MM.1S (cell line): Measurements from ENCODE around the gene NAA15.

Experiments
- DNase-seq: peaks from one replicate; pipeline ENCODE4 v3.0.0-alpha.2; 2015
- H2AFZ ChIP-seq: fragments of 300-600 bp; sonication (generic); 2 replicates; pipeline ENCODE4 v1.6.0; 2016; ENCODE audit warnings: antibody characterized with exemption, low read length
- H3F3A ChIP-seq: fragments of 300-600 bp; sonication (generic); 2 replicates; pipeline ENCODE4 v1.6.1; 2016; ENCODE audit warnings: mild to moderate bottlenecking, antibody characterized with exemption, low read length, moderate library complexity, mixed read lengths; ENCODE audit not compliant: insufficient read depth
- H3K27ac ChIP-seq: fragments of 300-600 bp; sonication (generic); 2 replicates; pipeline ENCODE4 v1.5.1; 2016; ENCODE audit warnings: mild to moderate bottlenecking, low read length
- H3K27me3 ChIP-seq: fragments of 300-600 bp; sonication (generic); replicated peaks from 2 replicates; pipeline ENCODE4 v1.6.0; 2016; ENCODE audit warnings: low read length; ENCODE audit not compliant: insufficient read depth
- H3K36me3 ChIP-seq: fragments of 300-600 bp; sonication (generic); replicated peaks from 2 replicates; pipeline ENCODE4 v1.6.1; 2016; ENCODE audit warnings: mild to moderate bottlenecking, low read length, mixed read lengths; ENCODE audit not compliant: insufficient read depth
- H3K4me1 ChIP-seq: fragments of 300-600 bp; sonication (generic); 2 replicates; pipeline ENCODE4 v1.6.1; 2016; ENCODE audit warnings: low read length, mixed read lengths
- H3K4me2 ChIP-seq: fragments of 300-600 bp; sonication (generic); 2 replicates; pipeline ENCODE4 v1.6.0; 2016; ENCODE audit warnings: low read depth, low read length
- H3K4me3 ChIP-seq: fragments of 300-600 bp; sonication (generic); 2 replicates; pipeline ENCODE4 v1.5.1; 2016; ENCODE audit warnings: low read length, mixed read lengths
- H3K79me2 ChIP-seq: fragments of 300-600 bp; sonication (generic); 2 replicates; pipeline ENCODE4 v1.6.1; 2016; ENCODE audit warnings: mixed run types, low read length, mixed read lengths
- H3K9ac ChIP-seq: fragments of 300-600 bp; sonication (generic); 2 replicates; pipeline ENCODE4 v1.6.1; 2016; ENCODE audit warnings: low read length, mixed read lengths
- H3K9me2 ChIP-seq: fragments of 300-600 bp; sonication (generic); replicated peaks from 2 replicates; pipeline ENCODE4 v1.6.1; 2016; ENCODE audit warnings: mild to moderate bottlenecking, low read length, mixed read lengths; ENCODE audit not compliant: insufficient read depth
- H3K9me3 ChIP-seq: fragments of 300-600 bp; sonication (generic); replicated peaks from 2 replicates; pipeline ENCODE4 v1.6.1; 2016; ENCODE audit warnings: mild to moderate bottlenecking, low read length, mixed read lengths; ENCODE audit not compliant: insufficient read depth
- H4K20me1 ChIP-seq: fragments of 300-600 bp; sonication (generic); 2 replicates; pipeline ENCODE4 v1.6.1; 2016; ENCODE audit warnings: mild to moderate bottlenecking, low read length, moderate library complexity, mixed read lengths; ENCODE audit not compliant: insufficient read depth
- EZH2 ChIP-seq: fragments of 300-600 bp; sonication (generic); optimal IDR thresholded peaks from 2 replicates; pipeline ENCODE3; 2017; ENCODE audit warnings: low read depth, mild to moderate bottlenecking, antibody characterized with exemption, low read length, mixed read lengths
- EZH2phosphoT487 ChIP-seq: fragments of 300-600 bp; sonication (generic); IDR thresholded peaks from 2 replicates; pipeline ENCODE4 v1.6.1; 2018; ENCODE audit warnings: antibody characterized with exemption, low read length
- TF ChIP-seq, protein P1 (sequence below): fragments of 300-600 bp; sonication (generic); IDR thresholded peaks from 2 replicates; pipeline ENCODE4 v1.5.1; 2016; ENCODE audit warnings: antibody characterized with exemption, low read length, mixed read lengths

NAA15 gene

DNA sequence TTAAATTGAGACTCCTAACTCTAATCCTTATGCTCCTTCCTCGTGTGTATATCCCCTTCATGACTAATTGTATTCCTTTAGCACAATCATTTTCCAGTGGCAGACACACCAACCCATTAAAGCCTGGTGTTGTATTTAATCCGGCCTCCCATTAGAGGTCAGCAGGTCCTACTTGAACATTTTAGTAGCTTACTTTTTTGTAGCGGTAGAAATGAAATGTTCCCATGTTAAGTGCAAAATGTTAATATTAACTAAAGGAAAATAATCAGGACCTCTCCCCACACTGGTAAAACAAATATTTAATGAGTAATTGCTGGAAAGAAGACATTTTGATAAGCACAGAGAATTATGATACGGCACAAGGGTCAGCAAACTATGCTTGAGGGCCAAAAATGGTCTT lies 156.0 kb downstream of the NAA15 start:
- Histone ChIP-seq H3K27ac (no peak overlapping the region), H3F3A (peaks cover 23% of the 10 kb centered on the region), H3K27me3 (no peaks in the 10 kb centered on the region), H3K36me3 (no peaks in the 10 kb centered on the region), H3K9ac (no peak overlapping the region), H3K9me3 (no peaks in the 10 kb centered on the region), H3K4me1 (peaks cover 12% of the 10 kb centered on the region), H2AFZ (no peak overlapping the region), H3K4me3 (no peak overlapping the region), H3K79me2 (peaks cover 82% of the 10 kb centered on the region), H4K20me1 (no peaks in the 10 kb centered on the region), H3K9me2 (no peaks in the 10 kb centered on the region), H3K4me2 (no peak overlapping the region)
- TF ChIP-seq, protein P1, sequence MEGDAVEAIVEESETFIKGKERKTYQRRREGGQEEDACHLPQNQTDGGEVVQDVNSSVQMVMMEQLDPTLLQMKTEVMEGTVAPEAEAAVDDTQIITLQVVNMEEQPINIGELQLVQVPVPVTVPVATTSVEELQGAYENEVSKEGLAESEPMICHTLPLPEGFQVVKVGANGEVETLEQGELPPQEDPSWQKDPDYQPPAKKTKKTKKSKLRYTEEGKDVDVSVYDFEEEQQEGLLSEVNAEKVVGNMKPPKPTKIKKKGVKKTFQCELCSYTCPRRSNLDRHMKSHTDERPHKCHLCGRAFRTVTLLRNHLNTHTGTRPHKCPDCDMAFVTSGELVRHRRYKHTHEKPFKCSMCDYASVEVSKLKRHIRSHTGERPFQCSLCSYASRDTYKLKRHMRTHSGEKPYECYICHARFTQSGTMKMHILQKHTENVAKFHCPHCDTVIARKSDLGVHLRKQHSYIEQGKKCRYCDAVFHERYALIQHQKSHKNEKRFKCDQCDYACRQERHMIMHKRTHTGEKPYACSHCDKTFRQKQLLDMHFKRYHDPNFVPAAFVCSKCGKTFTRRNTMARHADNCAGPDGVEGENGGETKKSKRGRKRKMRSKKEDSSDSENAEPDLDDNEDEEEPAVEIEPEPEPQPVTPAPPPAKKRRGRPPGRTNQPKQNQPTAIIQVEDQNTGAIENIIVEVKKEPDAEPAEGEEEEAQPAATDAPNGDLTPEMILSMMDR: no peak
- DNase-seq: no peak

DNA sequence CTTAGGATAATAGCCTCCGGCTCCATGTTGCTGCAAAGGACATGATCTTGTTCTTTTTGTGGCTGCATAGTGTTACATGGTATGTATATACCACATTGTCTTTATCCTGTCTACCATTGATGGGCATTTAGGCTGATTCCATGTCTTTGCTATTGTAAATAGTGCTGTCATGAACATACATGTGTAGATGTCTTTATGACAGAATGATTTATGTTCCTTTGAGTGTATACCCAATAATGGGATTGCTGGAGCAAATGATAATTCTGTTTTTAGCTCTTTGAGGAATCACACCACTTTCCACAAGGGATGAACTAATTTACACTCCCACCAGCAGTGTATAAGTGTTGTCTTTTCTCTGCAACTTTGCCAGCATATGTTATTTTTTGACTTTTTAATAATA lies 157.2 kb downstream of the NAA15 start:
- no peaks in the 10 kb centered on the region for H3K36me3 ChIP-seq
- no peak overlapping the region for H3K4me3 ChIP-seq
- no peaks in the 10 kb centered on the region; the same call in 1 of the 2 replicates for H4K20me1 ChIP-seq
- peaks cover 92% of the 10 kb centered on the region for H3K79me2 ChIP-seq
- H3K9me2 ChIP-seq: no peaks in the 10 kb centered on the region
- H3K4me1 ChIP-seq: peaks cover 12% of the 10 kb centered on the region; the same call in 1 of the 2 replicates
- no peak for DNase-seq
- no peak overlapping the region for H3K9ac ChIP-seq
- peaks cover 10% of the 10 kb centered on the region for H3F3A ChIP-seq
- H3K27me3 ChIP-seq: no peaks in the 10 kb centered on the region
- no peak overlapping the region for H3K27ac ChIP-seq
- TF ChIP-seq, protein P1: no peak
- no peak for TF ChIP-seq EZH2phosphoT487
- no peak for TF ChIP-seq EZH2
- H2AFZ ChIP-seq: no peak overlapping the region
- H3K4me2 ChIP-seq: no peak overlapping the region
- no peaks in the 10 kb centered on the region for H3K9me3 ChIP-seq

DNA sequence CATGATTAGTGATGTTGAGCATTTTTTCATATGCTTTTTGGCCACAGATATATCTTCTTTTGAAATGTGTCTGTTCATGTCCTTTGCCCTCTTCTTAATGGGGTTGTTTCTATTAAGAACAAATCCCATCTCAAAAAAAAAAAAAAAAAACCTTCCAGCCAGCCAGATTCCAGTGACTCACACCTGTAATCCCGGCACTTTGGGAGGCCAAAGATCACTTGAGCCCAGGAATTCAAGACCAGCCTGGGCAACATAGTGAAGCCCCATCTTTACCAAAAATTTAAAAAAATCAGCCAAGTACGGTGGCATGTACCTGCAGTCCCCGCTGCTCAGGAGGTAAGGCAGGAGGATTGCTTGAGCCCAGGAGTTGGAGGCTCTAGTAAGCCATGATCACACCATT lies 157.7 kb downstream of the NAA15 start:
- H3K9ac ChIP-seq: no peak overlapping the region
- TF ChIP-seq, protein P1: no peak
- TF ChIP-seq EZH2phosphoT487 (no peak), EZH2 (no peak)
- H3K27me3 ChIP-seq: no peaks in the 10 kb centered on the region
- H3F3A ChIP-seq: peaks cover 8% of the 10 kb centered on the region
- H4K20me1 ChIP-seq: no peaks in the 10 kb centered on the region; the same call in 1 of the 2 replicates
- H3K4me3 ChIP-seq: no peak overlapping the region
- no peaks in the 10 kb centered on the region for H3K9me2 ChIP-seq
- peaks cover 97% of the 10 kb centered on the region for H3K79me2 ChIP-seq
- no peaks in the 10 kb centered on the region for H3K9me3 ChIP-seq
- no peaks in the 10 kb centered on the region for H3K36me3 ChIP-seq
- H3K4me1 ChIP-seq: peaks cover 12% of the 10 kb centered on the region; the same call in 1 of the 2 replicates
- no peak overlapping the region for H3K27ac ChIP-seq
- H2AFZ ChIP-seq: no peak overlapping the region
- DNase-seq: no peak
- H3K4me2 ChIP-seq: no peak overlapping the region
